ENCODE measurements around the gene ABCC1.

ABCC1 gene

GRCh38 chr16:16029431-16030011 lies 80.1 kb downstream of the ABCC1 start:
- Histone ChIP-seq H3K4me3 (ENCODE audit: insufficient read depth, low read length, poor library complexity, severe bottlenecking) (no peak overlapping the region), H3K9me2 (replicated peaks; ENCODE audit: insufficient read depth, low read length) (no peaks in the 10 kb centered on the region), H3F3A (ENCODE audit: insufficient read depth) (no peaks in the 10 kb centered on the region), H2AFZ (ENCODE audit: low read depth, low read length, severe bottlenecking) (no peak overlapping the region), H3K27me3 (ENCODE audit: low read length) (no peaks in the 10 kb centered on the region), H3K4me2 (ENCODE audit: low read depth, low read length, poor library complexity, severe bottlenecking) (no peak overlapping the region), H3K9ac (ENCODE audit: low read length) (no peak overlapping the region), H3K36me3 (ENCODE audit: low read length) (no peaks in the 10 kb centered on the region), H4K20me1 (ENCODE audit: low read depth, low read length) (no peaks in the 10 kb centered on the region), H3K9me3 (ENCODE audit: insufficient read depth, low read length) (no peaks in the 10 kb centered on the region), H3K27ac (ENCODE audit: low read depth, low read length) (no peak overlapping the region), H3K79me2 (ENCODE audit: insufficient read depth, low read length) (no peaks in the 10 kb centered on the region)
- TF ChIP-seq EZH2phosphoT487 (conservative IDR thresholded peaks at IDR 0.05; ENCODE audit: low read length) (no peak), CTCF (IDR thresholded peaks at IDR 0.05; ENCODE audit: insufficient read depth, low read length, poor library complexity, severe bottlenecking) (no peak)

- Histone ChIP-seq H3K79me2 (ENCODE audit: insufficient read depth, low read length) (no peaks in the 10 kb centered on the region), H3K27me3 (ENCODE audit: low read length) (no peaks in the 10 kb centered on the region), H3K9ac (ENCODE audit: low read length) (no peak overlapping the region), H3K4me3 (ENCODE audit: insufficient read depth, low read length, poor library complexity, severe bottlenecking) (no peak overlapping the region), H3K9me2 (replicated peaks; ENCODE audit: insufficient read depth, low read length) (no peaks in the 10 kb centered on the region), H3K36me3 (ENCODE audit: low read length) (no peaks in the 10 kb centered on the region), H3F3A (ENCODE audit: insufficient read depth) (no peaks in the 10 kb centered on the region), H4K20me1 (ENCODE audit: low read depth, low read length) (no peaks in the 10 kb centered on the region), H2AFZ (ENCODE audit: low read depth, low read length, severe bottlenecking) (no peak overlapping the region), H3K4me2 (ENCODE audit: low read depth, low read length, poor library complexity, severe bottlenecking) (no peak overlapping the region), H3K27ac (ENCODE audit: low read depth, low read length) (no peak overlapping the region), H3K9me3 (ENCODE audit: insufficient read depth, low read length) (no peaks in the 10 kb centered on the region)
- TF ChIP-seq EZH2phosphoT487 (conservative IDR thresholded peaks at IDR 0.05; ENCODE audit: low read length) (no peak), CTCF (IDR thresholded peaks at IDR 0.05; ENCODE audit: insufficient read depth, low read length, poor library complexity, severe bottlenecking) (no peak)
Observed at GRCh38 chr16:16030449-16030848, 81.0 kb downstream of the ABCC1 start.

GRCh38 chr16:16031401-16031800 lies 82.0 kb downstream of the ABCC1 start:
- TF ChIP-seq CTCF (IDR thresholded peaks at IDR 0.05; ENCODE audit: insufficient read depth, low read length, poor library complexity, severe bottlenecking) (no peak), EZH2phosphoT487 (conservative IDR thresholded peaks at IDR 0.05; ENCODE audit: low read length) (no peak)
- Histone ChIP-seq H3K9me3 (ENCODE audit: insufficient read depth, low read length) (no peaks in the 10 kb centered on the region), H3K79me2 (ENCODE audit: insufficient read depth, low read length) (no peaks in the 10 kb centered on the region), H3K9me2 (replicated peaks; ENCODE audit: insufficient read depth, low read length) (no peaks in the 10 kb centered on the region), H2AFZ (ENCODE audit: low read depth, low read length, severe bottlenecking) (no peak overlapping the region), H3K27ac (ENCODE audit: low read depth, low read length) (no peak overlapping the region), H3K9ac (ENCODE audit: low read length) (no peak overlapping the region), H3K27me3 (ENCODE audit: low read length) (no peaks in the 10 kb centered on the region), H3K36me3 (ENCODE audit: low read length) (0 out of 2 replicates have a peak, but pooled peaks cover under 1% of the 10 kb centered on the region), H3K4me3 (ENCODE audit: insufficient read depth, low read length, poor library complexity, severe bottlenecking) (no peak overlapping the region), H3K4me2 (ENCODE audit: low read depth, low read length, poor library complexity, severe bottlenecking) (no peak overlapping the region), H3F3A (ENCODE audit: insufficient read depth) (no peaks in the 10 kb centered on the region), H4K20me1 (ENCODE audit: low read depth, low read length) (no peaks in the 10 kb centered on the region)

Data from SU-DHL-6 (cell line).